ENCODE results near the gene OR7G2. TPM values are rescaled to one million over a fixed set of nuclear protein-coding genes. Genes with fewer than 3 reads are reported as not detected.
A peak's percentile ranks its signal among the peaks of the same experiment; 100 is the strongest.

OR7G2 gene
- total RNA-seq, 1 experiment from 2014 or later = not detected

DNA sequence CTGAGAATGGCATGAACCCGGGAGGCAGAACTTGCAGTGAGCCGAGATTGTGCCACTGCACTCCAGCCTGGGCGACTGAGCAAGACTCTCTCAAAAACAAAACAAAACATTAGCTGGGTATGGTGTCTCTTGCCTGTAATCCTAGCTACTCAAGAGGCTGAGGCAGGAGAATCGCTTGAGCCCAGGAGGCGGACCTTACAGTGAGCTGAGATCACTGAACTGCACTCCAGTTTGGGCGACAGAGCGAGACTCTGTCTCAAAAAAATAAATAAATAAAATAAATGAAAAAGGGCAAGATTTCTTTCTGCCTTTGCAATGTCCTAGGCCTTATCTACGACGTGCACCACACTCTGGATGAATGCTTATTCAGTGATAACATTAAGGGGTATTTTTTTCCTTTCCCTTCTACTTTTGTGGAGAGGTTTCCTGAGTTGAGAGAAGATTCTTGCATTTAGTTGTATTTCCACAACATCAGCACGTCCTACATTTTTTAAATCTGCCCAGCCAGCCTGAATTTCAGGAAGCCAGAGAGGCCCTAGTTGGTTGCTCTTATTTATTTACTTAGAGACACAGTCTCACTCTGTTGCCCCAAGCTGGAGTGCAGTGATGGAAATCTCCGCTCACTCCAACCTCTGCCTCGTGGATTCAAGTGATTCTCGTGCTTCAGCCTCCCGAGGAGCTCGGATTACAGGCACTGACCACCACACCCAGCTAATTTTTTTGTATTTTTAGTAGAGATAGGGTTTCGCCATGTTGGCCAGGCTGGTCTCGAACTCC lies 46.5 kb downstream of the OR7G2 start:
- Histone ChIP-seq H3K4me2 (ENCODE audit: insufficient read depth, insufficient read length, low read length) (no peak overlapping the region), H3K18ac (ENCODE audit: insufficient read length, low read depth, low read length) (no peak overlapping the region), H2BK15ac (ENCODE audit: low read depth, low read length) (no peak overlapping the region), H2BK5ac (ENCODE audit: insufficient read length, low read length) (no peak overlapping the region), H2BK12ac (ENCODE audit: insufficient read length, low read depth, low read length) (no peak overlapping the region), H2BK20ac (ENCODE audit: low read depth, low read length, poor library complexity, severe bottlenecking) (no peak overlapping the region), H4K20me1 (ENCODE audit: control insufficient read depth, insufficient read depth, insufficient read length) (no peaks in the 10 kb centered on the region), H3T11ph (ENCODE audit: low read length) (no peak overlapping the region), H4K5ac (ENCODE audit: insufficient read length, low read depth, low read length) (no peak overlapping the region), H3K56ac (ENCODE audit: insufficient read length, low read depth, low read length) (no peak overlapping the region), H3K14ac (ENCODE audit: insufficient read depth, low read length) (no peak overlapping the region), H3K79me1 (ENCODE audit: insufficient read depth, low read depth, low read length, poor library complexity, severe bottlenecking) (no peaks in the 10 kb centered on the region), H3K27ac (ENCODE audit: insufficient read length, low read depth, low read length) (no peak overlapping the region), H3K9me3 (ENCODE audit: control insufficient read depth, low read depth, low read length) (no peaks in the 10 kb centered on the region), H2BK120ac (ENCODE audit: low read depth, low read length, poor library complexity, severe bottlenecking) (peak overlapping the region; percentile 36), H3K9ac (ENCODE audit: extremely low read depth, insufficient read length, low read length) (no peak overlapping the region), H4K8ac (replicated peaks; ENCODE audit: insufficient read length, low read depth, low read length) (no peak overlapping the region), H2AK5ac (ENCODE audit: insufficient read length, low read length) (no peak overlapping the region), H3K23me2 (ENCODE audit: insufficient read length, low read depth, low read length, poor library complexity, severe bottlenecking) (no peaks in the 10 kb centered on the region), H3K4me1 (ENCODE audit: insufficient read depth, low read length) (no peaks in the 10 kb centered on the region), H3K27me3 (ENCODE audit: insufficient read depth, low read length) (no peaks in the 10 kb centered on the region), H3K4ac (ENCODE audit: low read depth, low read length) (no peak overlapping the region), H3K79me2 (ENCODE audit: insufficient read depth, low read length) (no peaks in the 10 kb centered on the region), H3K23ac (ENCODE audit: insufficient read length, low read depth, low read length) (no peak overlapping the region), H2AFZ (ENCODE audit: low read length) (no peak overlapping the region), H4K91ac (ENCODE audit: insufficient read length, low read depth, low read length) (no peak overlapping the region)
- H3K4me3 Mint-ChIP-seq = no peak overlapping the region
- H3K36me3 Mint-ChIP-seq (ENCODE audit: insufficient read depth in 1 of 3, low read depth in 3 of 3) = no peaks in the 10 kb centered on the region; a peak in 1 of 7 replicates
- no peaks in the 10 kb centered on the region for H3K9me3 Mint-ChIP-seq
- TF ChIP-seq, protein P1, sequence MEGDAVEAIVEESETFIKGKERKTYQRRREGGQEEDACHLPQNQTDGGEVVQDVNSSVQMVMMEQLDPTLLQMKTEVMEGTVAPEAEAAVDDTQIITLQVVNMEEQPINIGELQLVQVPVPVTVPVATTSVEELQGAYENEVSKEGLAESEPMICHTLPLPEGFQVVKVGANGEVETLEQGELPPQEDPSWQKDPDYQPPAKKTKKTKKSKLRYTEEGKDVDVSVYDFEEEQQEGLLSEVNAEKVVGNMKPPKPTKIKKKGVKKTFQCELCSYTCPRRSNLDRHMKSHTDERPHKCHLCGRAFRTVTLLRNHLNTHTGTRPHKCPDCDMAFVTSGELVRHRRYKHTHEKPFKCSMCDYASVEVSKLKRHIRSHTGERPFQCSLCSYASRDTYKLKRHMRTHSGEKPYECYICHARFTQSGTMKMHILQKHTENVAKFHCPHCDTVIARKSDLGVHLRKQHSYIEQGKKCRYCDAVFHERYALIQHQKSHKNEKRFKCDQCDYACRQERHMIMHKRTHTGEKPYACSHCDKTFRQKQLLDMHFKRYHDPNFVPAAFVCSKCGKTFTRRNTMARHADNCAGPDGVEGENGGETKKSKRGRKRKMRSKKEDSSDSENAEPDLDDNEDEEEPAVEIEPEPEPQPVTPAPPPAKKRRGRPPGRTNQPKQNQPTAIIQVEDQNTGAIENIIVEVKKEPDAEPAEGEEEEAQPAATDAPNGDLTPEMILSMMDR (conservative IDR thresholded peaks at IDR 0.05) = no peak
- H3K27me3 Mint-ChIP-seq (ENCODE audit: low read depth) = no peaks in the 10 kb centered on the region
- no peak for DNase-seq
- peaks cover 8 to 18% of the 10 kb centered on the region in 2 experiments; a peak in 3 of 4 replicates for H3K4me1 Mint-ChIP-seq
- H3K27ac Mint-ChIP-seq = peak overlapping the region in 2 of 3 experiments; percentile 33 to 81; a peak in 2 of 7 replicates
- WGBS (ENCODE audit: extremely low coverage, insufficient read length, low lambda C conversion rate) = no CpG with 5 or more reads among the region's 17 CpGs
